IPS DF 6.9 (cell line): ENCODE data around the gene TSSK3.
"Not testable (repeated sequence)": the region's sequence is repeated elsewhere in the genome, so short reads cannot be mapped to it uniquely, and the experiment has no call there.

ENCODE experiments used
- DNase-seq: peaks from one replicate; pipeline ENCODE4 v3.0.0-alpha.2; 2013; ENCODE audit warnings: low read depth, low spot score
- H3K27ac ChIP-seq: one replicate; pipeline ENCODE4 v1.5.1; 2013; ENCODE audit warnings: low read length, control low read depth
- H3K27me3 ChIP-seq: 2 replicates; pipeline ENCODE4 v1.6.1; 2013; ENCODE audit warnings: mild to moderate bottlenecking, low read length; ENCODE audit not compliant: control insufficient read depth, insufficient read depth
- H3K36me3 ChIP-seq: 2 replicates; pipeline ENCODE4 v1.6.1; 2013; ENCODE audit warnings: low read length; ENCODE audit not compliant: control insufficient read depth, insufficient read depth
- H3K4me1 ChIP-seq: 2 replicates; pipeline ENCODE4 v1.6.1; 2013; ENCODE audit warnings: low read length; ENCODE audit not compliant: control insufficient read depth, insufficient read depth
- H3K4me3 ChIP-seq: 2 replicates; pipeline ENCODE4 v1.5.1; 2013; ENCODE audit warnings: mild to moderate bottlenecking, low read length
- H3K9me3 ChIP-seq: 2 replicates; pipeline ENCODE4 v1.6.1; 2013; ENCODE audit warnings: low read length, inconsistent platforms; ENCODE audit not compliant: control insufficient read depth, insufficient read depth
- WGBS: extraction: QIAGEN DNeasy Blood & Tissue Kit; methylation state at CpG from one replicate; pipeline ENCODE4 v1.1.7; 2013; ENCODE audit warnings: mixed read lengths, missing lambda C conversion rate; ENCODE audit not compliant: insufficient read length, insufficient coverage; 5-methylcytosine and 5-hydroxymethylcytosine counted together

The TSSK3 gene

GRCh38 chr1:32352239-32352745 is 10.0 kb upstream of the TSSK3 start:
- Histone ChIP-seq H3K36me3 (no peaks in the 10 kb centered on the region), H3K27ac (no peak overlapping the region), H3K4me1 (no peaks in the 10 kb centered on the region), H3K27me3 (peaks cover 3% of the 10 kb centered on the region; the same call in 1 of the 2 replicates), H3K9me3 (peaks cover 2% of the 10 kb centered on the region; the same call in 1 of the 2 replicates), H3K4me3 (no peak overlapping the region)
- DNase-seq: no peak
- no CpG with 5 or more reads among the region's 8 CpGs for WGBS

GRCh38 chr1:32352831-32353383 is 9.4 kb upstream of the TSSK3 start:
- H3K4me1 ChIP-seq: no peaks in the 10 kb centered on the region
- H3K36me3 ChIP-seq: no peaks in the 10 kb centered on the region
- no CpG with 5 or more reads among the region's 2 CpGs for WGBS
- no peak for DNase-seq
- H3K4me3 ChIP-seq: no peak overlapping the region
- H3K9me3 ChIP-seq: peaks cover 2% of the 10 kb centered on the region; the same call in 1 of the 2 replicates
- H3K27me3 ChIP-seq: peaks cover 3% of the 10 kb centered on the region; the same call in 1 of the 2 replicates
- H3K27ac ChIP-seq: no peak overlapping the region

GRCh38 chr1:32353431-32353830 is 8.9 kb upstream of the TSSK3 start:
- DNase-seq: no peak
- no peak overlapping the region for H3K4me3 ChIP-seq
- H3K27me3 ChIP-seq: peaks cover 3% of the 10 kb centered on the region; the same call in 1 of the 2 replicates
- no peak overlapping the region for H3K27ac ChIP-seq
- no CpG with 5 or more reads among the region's 2 CpGs for WGBS
- H3K4me1 ChIP-seq: no peaks in the 10 kb centered on the region
- H3K36me3 ChIP-seq: no peaks in the 10 kb centered on the region
- H3K9me3 ChIP-seq: peaks cover 2% of the 10 kb centered on the region; the same call in 1 of the 2 replicates

- peaks cover 3% of the 10 kb centered on the region; the same call in 1 of the 2 replicates for H3K27me3 ChIP-seq
- WGBS: no CpG with 5 or more reads among the region's 2 CpGs
- H3K4me1 ChIP-seq: no peaks in the 10 kb centered on the region
- no peak overlapping the region for H3K4me3 ChIP-seq
- H3K27ac ChIP-seq: no peak overlapping the region
- no peak for DNase-seq
- peaks cover 2% of the 10 kb centered on the region; the same call in 1 of the 2 replicates for H3K9me3 ChIP-seq
- H3K36me3 ChIP-seq: no peaks in the 10 kb centered on the region
Observed at GRCh38 chr1:32353886-32354570, 8.3 kb upstream of the TSSK3 start.

- H3K27me3 ChIP-seq, H3K4me1 ChIP-seq, DNase-seq, H3K4me3 ChIP-seq, H3K27ac ChIP-seq, H3K9me3 ChIP-seq, H3K36me3 ChIP-seq: not testable (repeated sequence)
- WGBS: no CpG with 5 or more reads among the region's 6 CpGs
Observed at GRCh38 chr1:32355778-32356177, 6.6 kb upstream of the TSSK3 start.

- no peak for DNase-seq
- Histone ChIP-seq H3K27me3 (peaks cover 3% of the 10 kb centered on the region; the same call in 1 of the 2 replicates), H3K4me3 (no peak overlapping the region), H3K4me1 (peaks cover 1% of the 10 kb centered on the region; the same call in 1 of the 2 replicates), H3K36me3 (no peaks in the 10 kb centered on the region), H3K27ac (no peak overlapping the region), H3K9me3 (no peaks in the 10 kb centered on the region)
- no CpG with 5 or more reads among the region's 1 CpG for WGBS
Observed at GRCh38 chr1:32356478-32356877, 5.9 kb upstream of the TSSK3 start.

- Histone ChIP-seq H3K27me3 (peaks cover 3% of the 10 kb centered on the region; the same call in 1 of the 2 replicates), H3K4me3 (no peak overlapping the region), H3K27ac (no peak overlapping the region), H3K4me1 (peaks cover 3% of the 10 kb centered on the region), H3K9me3 (no peaks in the 10 kb centered on the region), H3K36me3 (no peaks in the 10 kb centered on the region)
- DNase-seq: no peak
- WGBS: no CpG with 5 or more reads among the region's 6 CpGs
Observed at GRCh38 chr1:32357614-32358013, 4.7 kb upstream of the TSSK3 start.

GRCh38 chr1:32358435-32358834 is 3.9 kb upstream of the TSSK3 start:
- Histone ChIP-seq H3K36me3 (no peaks in the 10 kb centered on the region), H3K4me3 (no peak overlapping the region), H3K27me3 (peaks cover 3% of the 10 kb centered on the region; the same call in 1 of the 2 replicates), H3K9me3 (no peaks in the 10 kb centered on the region), H3K4me1 (peaks cover 3% of the 10 kb centered on the region), H3K27ac (no peak overlapping the region)
- WGBS: no CpG with 5 or more reads among the region's 3 CpGs
- no peak for DNase-seq

GRCh38 chr1:32361308-32361673 is 1.0 kb upstream of the TSSK3 start:
- no peak overlapping the region for H3K27ac ChIP-seq
- no peak overlapping the region for H3K4me3 ChIP-seq
- peaks cover 3% of the 10 kb centered on the region; the same call in 1 of the 2 replicates for H3K27me3 ChIP-seq
- H3K9me3 ChIP-seq: no peaks in the 10 kb centered on the region
- peaks cover 7% of the 10 kb centered on the region for H3K36me3 ChIP-seq
- no peak for DNase-seq
- peaks cover 3% of the 10 kb centered on the region for H3K4me1 ChIP-seq
- no CpG with 5 or more reads among the region's 35 CpGs for WGBS

- Histone ChIP-seq H3K27ac (no peak overlapping the region), H3K4me3 (peak overlapping the region; percentile 14; the same call in 1 of the 2 replicates), H3K27me3 (peaks cover 3% of the 10 kb centered on the region; the same call in 1 of the 2 replicates), H3K36me3 (peaks cover 11% of the 10 kb centered on the region), H3K4me1 (peaks cover 3% of the 10 kb centered on the region), H3K9me3 (no peaks in the 10 kb centered on the region)
- no peak for DNase-seq
- no CpG with 5 or more reads among the region's 91 CpGs for WGBS
Observed at GRCh38 chr1:32361674-32362473, 465 bp upstream of the TSSK3 start.
